SK-N-MC (cell line): ENCODE measurements around the gene C20orf202.

Experiments used
- EZH2 ChIP-seq: fragments of 200-600 bp; sonication (generic); IDR thresholded peaks from one replicate; pipeline ENCODE4 v1.6.1; 2017; ENCODE audit warnings: antibody characterized with exemption
- FOXP2 ChIP-seq: optimal IDR thresholded peaks from 2 replicates; pipeline ENCODE3; 2011; ENCODE audit warnings: mild to moderate bottlenecking, moderate library complexity; ENCODE audit not compliant: insufficient read depth; ENCODE audit errors: extremely low read length, control extremely low read depth
- POLR2AphosphoS5 ChIP-seq: IDR thresholded peaks from 2 replicates; pipeline ENCODE4 v1.6.1; 2012; ENCODE audit warnings: mild to moderate bottlenecking, low read depth, low read length, borderline replicate concordance

- TF ChIP-seq POLR2AphosphoS5 (no peak), EZH2 (no peak), FOXP2 (no peak)
Measured at GRCh38 chr20:1214838-1215261, 11.6 kb downstream of the C20orf202 start.
